Activated CD4-positive, CD25-positive, alpha-beta regulatory T cell treated with anti-CD3 and anti-CD28 coated beads, Interleukin-2, amount 50 U/mL, for 16 hours (primary cell): Measurements from ENCODE around the gene ANKRD42.

ENCODE experiments used
- DNase-seq: peaks from one replicate; pipeline ENCODE4 v3.0.0-alpha.2; 2020; ENCODE audit warnings: low read depth, low spot score

ANKRD42 gene

GRCh38 chr11:83287631-83288030 lies 94.1 kb downstream of the ANKRD42 start:
- no peak for DNase-seq

- DNase-seq, result peak; percentile 11
Observed at GRCh38 chr11:83292709-83293456, 99.4 kb downstream of the ANKRD42 start.

GRCh38 chr11:83293457-83293774 lies 99.9 kb downstream of the ANKRD42 start:
- no peak for DNase-seq

GRCh38 chr11:83294208-83294607 lies 100.7 kb downstream of the ANKRD42 start:
- DNase-seq, result no peak
